HEK293 (cell line): ENCODE measurements around the gene SEMA7A.

Experiments used
- ATF2 ChIP-seq: fragments of 450-650 bp; formaldehyde crosslinking; IDR thresholded peaks from 2 replicates; pipeline ENCODE4 v1.5.1; 2016; ENCODE audit warnings: missing biosample characterization, missing genetic modification characterization, low read depth
- FEZF1 ChIP-seq: fragments of 450-650 bp; formaldehyde crosslinking; IDR thresholded peaks from 2 replicates; pipeline ENCODE4 v1.5.1; 2016; ENCODE audit warnings: missing biosample characterization, missing genetic modification characterization
- KLF16 ChIP-seq: fragments of 450-650 bp; formaldehyde crosslinking; IDR thresholded peaks from 2 replicates; pipeline ENCODE4 v1.5.1; 2017; ENCODE audit warnings: missing biosample characterization, missing genetic modification characterization
- PATZ1 ChIP-seq: fragments of 450-650 bp; formaldehyde crosslinking; IDR thresholded peaks from 2 replicates; pipeline ENCODE4 v1.5.1; 2016; ENCODE audit warnings: missing biosample characterization, missing genetic modification characterization
- PRDM10 ChIP-seq: fragments of 450-650 bp; formaldehyde crosslinking; IDR thresholded peaks from 2 replicates; pipeline ENCODE4 v1.5.1; 2016; ENCODE audit warnings: missing biosample characterization, missing genetic modification characterization
- REPIN1 ChIP-seq: fragments of 450-650 bp; formaldehyde crosslinking; IDR thresholded peaks from 2 replicates; pipeline ENCODE4 v1.5.1; 2017; ENCODE audit warnings: missing biosample characterization, missing genetic modification characterization, low read depth
- SP3 ChIP-seq: fragments of 450-650 bp; formaldehyde crosslinking; IDR thresholded peaks from 2 replicates; pipeline ENCODE4 v1.5.1; 2016; ENCODE audit warnings: missing biosample characterization, missing genetic modification characterization
- ZNF10 ChIP-seq: fragments of 450-650 bp; formaldehyde crosslinking; IDR thresholded peaks from 2 replicates; pipeline ENCODE4 v1.5.1; 2017; ENCODE audit warnings: missing biosample characterization, missing genetic modification characterization
- ZNF114 ChIP-seq: fragments of 450-650 bp; formaldehyde crosslinking; IDR thresholded peaks from 2 replicates; pipeline ENCODE4 v1.5.0; 2017; ENCODE audit warnings: missing biosample characterization, missing genetic modification characterization
- ZNF2 ChIP-seq: fragments of 450-650 bp; formaldehyde crosslinking; IDR thresholded peaks from 2 replicates; pipeline ENCODE4 v1.5.1; 2016; ENCODE audit warnings: missing biosample characterization, missing genetic modification characterization
- ZNF211 ChIP-seq: fragments of 450-650 bp; formaldehyde crosslinking; IDR thresholded peaks from 2 replicates; pipeline ENCODE4 v1.5.1; 2016; ENCODE audit warnings: low read depth, missing biosample characterization, missing genetic modification characterization
- ZNF214 ChIP-seq: fragments of 450-650 bp; formaldehyde crosslinking; IDR thresholded peaks from 2 replicates; pipeline ENCODE4 v1.5.1; 2017; ENCODE audit warnings: missing biosample characterization, mild to moderate bottlenecking, missing genetic modification characterization, borderline replicate concordance
- ZNF23 ChIP-seq: fragments of 450-650 bp; formaldehyde crosslinking; IDR thresholded peaks from 2 replicates; pipeline ENCODE4 v1.5.1; 2016; ENCODE audit warnings: missing biosample characterization, missing genetic modification characterization, borderline replicate concordance
- ZNF341 ChIP-seq: fragments of 450-650 bp; formaldehyde crosslinking; IDR thresholded peaks from 2 replicates; pipeline ENCODE4; 2016; ENCODE audit warnings: low read depth, missing biosample characterization, missing genetic modification characterization
- ZNF391 ChIP-seq: fragments of 450-650 bp; formaldehyde crosslinking; IDR thresholded peaks from 2 replicates; pipeline ENCODE4 v1.5.1; 2016; ENCODE audit warnings: low read depth, missing biosample characterization, missing genetic modification characterization, borderline replicate concordance
- ZNF488 ChIP-seq: fragments of 450-650 bp; formaldehyde crosslinking; IDR thresholded peaks from 2 replicates; pipeline ENCODE4 v1.5.1; 2016; ENCODE audit warnings: missing biosample characterization, missing genetic modification characterization
- ZNF518A ChIP-seq: fragments of 450-650 bp; formaldehyde crosslinking; conservative IDR thresholded peaks from 2 replicates; pipeline ENCODE4 v1.5.1; 2016; ENCODE audit warnings: low read depth, missing biosample characterization, missing genetic modification characterization
- ZNF629 ChIP-seq: fragments of 450-650 bp; formaldehyde crosslinking; IDR thresholded peaks from 2 replicates; pipeline ENCODE4 v1.5.1; 2017; ENCODE audit warnings: missing biosample characterization, missing genetic modification characterization
- ZNF658 ChIP-seq: fragments of 450-650 bp; formaldehyde crosslinking; IDR thresholded peaks from 2 replicates; pipeline ENCODE4; 2016; ENCODE audit warnings: missing biosample characterization, missing genetic modification characterization
- ZNF704 ChIP-seq: fragments of 450-650 bp; formaldehyde crosslinking; IDR thresholded peaks from 2 replicates; pipeline ENCODE4 v1.5.1; 2016; ENCODE audit warnings: missing biosample characterization, missing genetic modification characterization
- ZNF747 ChIP-seq: fragments of 450-650 bp; formaldehyde crosslinking; IDR thresholded peaks from 2 replicates; pipeline ENCODE4 v1.5.1; 2016; ENCODE audit warnings: missing biosample characterization, missing genetic modification characterization
- ZXDB ChIP-seq: fragments of 450-650 bp; formaldehyde crosslinking; IDR thresholded peaks from 2 replicates; pipeline ENCODE4 v1.5.1; 2016; ENCODE audit warnings: missing biosample characterization, missing genetic modification characterization

SEMA7A gene

GRCh38 chr15:74383695-74384565 lies 49.8 kb downstream of the SEMA7A start (continued):
- TF ChIP-seq ZNF211 (tag by site-specific recombination): no peak
- TF ChIP-seq ZXDB (tag by site-specific recombination): no peak
- TF ChIP-seq PRDM10 (tag by site-specific recombination): peak; percentile 85
- no peak for TF ChIP-seq FEZF1 (tag by site-specific recombination)
- TF ChIP-seq REPIN1 (tag by site-specific recombination): no peak
- peak; percentile 49; the same call in 1 of the 2 replicates for TF ChIP-seq ZNF341
- 0 out of 2 replicates have a peak, but pooled peaks have one; percentile 29 for TF ChIP-seq PATZ1 (tag by site-specific recombination)
- TF ChIP-seq ZNF704 (tag by site-specific recombination): no peak
- no peak for TF ChIP-seq KLF16 (tag by site-specific recombination)
- no peak for TF ChIP-seq ZNF391
- TF ChIP-seq ZNF10 (tag by site-specific recombination): no peak
- TF ChIP-seq ZNF629: peak; percentile 41
- no peak for TF ChIP-seq ZNF114 (tag by site-specific recombination)
- no peak for TF ChIP-seq SP3 (tag by site-specific recombination)
- TF ChIP-seq ZNF658: no peak
- TF ChIP-seq ATF2 (tag by site-specific recombination): no peak
- no peak for TF ChIP-seq ZNF214 (tag by site-specific recombination)
- TF ChIP-seq ZNF518A (tag by site-specific recombination): no peak
- TF ChIP-seq ZNF2 (tag by site-specific recombination): no peak
- no peak for TF ChIP-seq ZNF23 (tag by site-specific recombination)
- TF ChIP-seq ZNF488 (tag by site-specific recombination): no peak
- no peak for TF ChIP-seq ZNF747 (tag by site-specific recombination)
- TF ChIP-seq, all 188 proteins: peak for 7
